H1 (cell line): Measurements from ENCODE around the gene ARHGEF3. TPM values are rescaled to one million over a fixed set of nuclear protein-coding genes. Genes with fewer than 3 reads are reported as not detected.

Experiments used
- CTCF ChIA-PET: fragments of 300-600 bp; sonication (Branson Sonifier 250); formaldehyde crosslinking; loops from one replicate; lab custom pipeline; 2021; ENCODE audit not compliant: partially characterized antibody; lab: Charles Lee
- POLR2A ChIA-PET: fragments of 300-600 bp; sonication (Branson Sonifier 250); formaldehyde crosslinking; loops from one replicate; lab custom pipeline; 2021; ENCODE audit warnings: inconsistent platforms; ENCODE audit not compliant: partially characterized antibody; lab: Charles Lee
- DNase-seq, 2 experiments: peaks; one replicate each; pipeline versions ENCODE4 v3.0.0 to v3.0.0-alpha.2; 2010 to 2022; ENCODE audit warnings: low spot score in 2 of 2, low read depth in 1 of 2, mixed read lengths in 1 of 2
- FAIRE-seq: peaks from 2 replicates; lab custom pipeline; 2011; peaks lifted over from hg19 to GRCh38; lab: Jason Lieb, UNC
- H2AFZ ChIP-seq: 2 replicates; pipeline ENCODE4 v1.8.1; 2012; ENCODE audit warnings: low read length, inconsistent platforms
- H2AK5ac ChIP-seq: 2 replicates; pipeline ENCODE4 v1.6.1; 2013; ENCODE audit warnings: low read depth, low read length
- H2BK120ac ChIP-seq: replicated peaks from 2 replicates; pipeline ENCODE3; 2013; ENCODE audit warnings: low read depth, low read length, inconsistent platforms
- H2BK12ac ChIP-seq: 2 replicates; pipeline ENCODE4 v1.6.1; 2013; ENCODE audit warnings: low read depth, low read length
- H2BK15ac ChIP-seq: 2 replicates; pipeline ENCODE4 v1.6.1; 2013; ENCODE audit warnings: low read length
- H2BK20ac ChIP-seq: 2 replicates; pipeline ENCODE4 v1.6.1; 2013; ENCODE audit warnings: low read length
- H2BK5ac ChIP-seq: 2 replicates; pipeline ENCODE4 v1.6.1; 2013; ENCODE audit warnings: low read depth, low read length
- H3K14ac ChIP-seq: 2 replicates; pipeline ENCODE4 v1.6.1; 2013; ENCODE audit warnings: inconsistent platforms; ENCODE audit not compliant: insufficient read length
- H3K18ac ChIP-seq: 2 replicates; pipeline ENCODE4 v1.6.1; 2013; ENCODE audit warnings: low read length; ENCODE audit errors: extremely low read depth
- H3K23ac ChIP-seq: 2 replicates; pipeline ENCODE4 v1.6.1; 2013; ENCODE audit warnings: inconsistent platforms; ENCODE audit not compliant: insufficient read length
- H3K23me2 ChIP-seq: 2 replicates; pipeline ENCODE4 v1.6.1; 2013; ENCODE audit warnings: low read depth, low read length
- H3K27ac ChIP-seq: 2 replicates; pipeline ENCODE4 v1.6.1; 2011; ENCODE audit warnings: low read depth, low read length, inconsistent platforms
- H3K27me3 ChIP-seq, 4 experiments: replicated peaks in 1 of 4; 1 replicate in 1 of 4; 2 replicates in 3 of 4; pipeline versions ENCODE4 v1.6.1 to v1.8.1; 2011 to 2013; ENCODE audit warnings: low read length in 3 of 4, mild to moderate bottlenecking in 3 of 4, inconsistent platforms in 2 of 4, mixed read lengths in 2 of 4, moderate library complexity in 1 of 4; ENCODE audit not compliant: control insufficient read depth in 3 of 4, insufficient read depth in 3 of 4; ENCODE audit errors: extremely low read depth in 1 of 4
- H3K36me3 ChIP-seq, 4 experiments: 2 replicates each; pipeline versions ENCODE4 v1.6.1 to v1.8.1; 2011 to 2013; ENCODE audit warnings: mild to moderate bottlenecking in 4 of 4, low read length in 3 of 4, moderate library complexity in 2 of 4, control low read depth in 1 of 4, inconsistent platforms in 1 of 4; ENCODE audit not compliant: insufficient read depth in 4 of 4, control insufficient read depth in 2 of 4
- H3K4ac ChIP-seq: replicated peaks from 2 replicates; pipeline ENCODE3; 2013; ENCODE audit warnings: low read length, low read depth, mixed read lengths, inconsistent platforms; ENCODE audit not compliant: insufficient read length
- H3K4me1 ChIP-seq, 4 experiments: replicated peaks in 1 of 4; 1 replicate in 1 of 4; 2 replicates in 3 of 4; pipeline versions ENCODE4 v1.6.1 to v1.8.1; 2011 to 2013; ENCODE audit warnings: low read length in 3 of 4, inconsistent platforms in 2 of 4, mixed read lengths in 1 of 4; ENCODE audit not compliant: insufficient read depth in 4 of 4, control insufficient read depth in 3 of 4
- H3K4me2 ChIP-seq, 2 experiments: 2 replicates each; pipeline versions ENCODE4 v1.6.1 to v1.8.1; 2011 to 2013; ENCODE audit warnings: low read depth in 2 of 2, low read length in 2 of 2, control low read depth in 1 of 2, inconsistent platforms in 1 of 2, mild to moderate bottlenecking in 1 of 2; ENCODE audit not compliant: insufficient read depth in 1 of 2
- H3K4me3 ChIP-seq, 4 experiments: fragments of 200-600, 300-600 bp in 1 of 4; sonication (generic), shearing (Covaris generic), sonication (Bioruptor Twin) in 1 of 4; 2 replicates each; pipeline versions ENCODE4 v1.5.1 to v1.8.1; 2011 to 2016; ENCODE audit warnings: low read length in 4 of 4, low read depth in 3 of 4, control low read depth in 2 of 4, inconsistent platforms in 2 of 4, mild to moderate bottlenecking in 2 of 4, mixed read lengths in 1 of 4, moderate library complexity in 1 of 4; ENCODE audit not compliant: insufficient read depth in 2 of 4; ENCODE audit errors: extremely low read depth in 1 of 4
- H3K56ac ChIP-seq: replicated peaks from 2 replicates; pipeline ENCODE3; 2013; ENCODE audit warnings: low read depth, mild to moderate bottlenecking, mixed read lengths, low read length, inconsistent platforms; ENCODE audit not compliant: insufficient read length
- H3K79me1 ChIP-seq: 2 replicates; pipeline ENCODE4 v1.6.1; 2013; ENCODE audit warnings: low read depth, low read length, control low read depth
- H3K79me2 ChIP-seq, 2 experiments: 2 replicates each; pipeline versions ENCODE4 v1.6.1 to v1.8.1; 2012 to 2013; ENCODE audit warnings: low read length in 2 of 2, mild to moderate bottlenecking in 2 of 2, inconsistent platforms in 1 of 2; ENCODE audit not compliant: insufficient read depth in 2 of 2, control insufficient read depth in 1 of 2
- H3K9ac ChIP-seq, 4 experiments: replicated peaks in 1 of 4; 1 replicate in 1 of 4; 2 replicates in 3 of 4; pipeline versions ENCODE4 v1.6.1 to v1.8.1; 2011 to 2013; ENCODE audit warnings: low read depth in 3 of 4, low read length in 3 of 4, control low read depth in 2 of 4, mild to moderate bottlenecking in 2 of 4, moderate library complexity in 2 of 4, inconsistent platforms in 1 of 4; ENCODE audit errors: extremely low read depth in 1 of 4
- H3K9me3 ChIP-seq, 2 experiments: 2 replicates each; pipeline versions ENCODE4 v1.6.1 to v1.8.1; 2012 to 2013; ENCODE audit warnings: mild to moderate bottlenecking in 2 of 2, moderate library complexity in 2 of 2, control low read depth in 1 of 2, inconsistent platforms in 1 of 2, low read depth in 1 of 2, low read length in 1 of 2, mixed read lengths in 1 of 2; ENCODE audit not compliant: insufficient read depth in 2 of 2
- H4K20me1 ChIP-seq, 2 experiments: replicated peaks in 1 of 2; 2 replicates each; pipeline versions ENCODE3 to v1.8.1; 2011 to 2013; ENCODE audit warnings: inconsistent platforms in 2 of 2, low read length in 2 of 2, mild to moderate bottlenecking in 1 of 2; ENCODE audit not compliant: insufficient read depth in 2 of 2, control insufficient read depth in 1 of 2
- H4K5ac ChIP-seq: 2 replicates; pipeline ENCODE4 v1.6.1; 2013; ENCODE audit warnings: low read length, low read depth, mixed read lengths, inconsistent platforms; ENCODE audit not compliant: insufficient read length
- H4K8ac ChIP-seq: 2 replicates; pipeline ENCODE4 v1.8.0; 2013; ENCODE audit warnings: mild to moderate bottlenecking, moderate library complexity, low read length, inconsistent platforms; ENCODE audit not compliant: insufficient read depth; ENCODE audit errors: extremely low read depth
- H4K91ac ChIP-seq: replicated peaks from 2 replicates; pipeline ENCODE3; 2013; ENCODE audit warnings: low read length, mixed read lengths, inconsistent platforms; ENCODE audit not compliant: insufficient read length
- ASH2L ChIP-seq: fragments of 200-600, 300-600 bp; sonication (generic); IDR thresholded peaks from one replicate; pipeline ENCODE4 v1.7.1; 2017; ENCODE audit warnings: low read length
- MAX ChIP-seq: IDR thresholded peaks from 2 replicates; pipeline ENCODE4 v1.6.1; 2012; ENCODE audit warnings: inconsistent platforms
- POLR2AphosphoS5 ChIP-seq: IDR thresholded peaks from 2 replicates; pipeline ENCODE4 v1.6.1; 2011; ENCODE audit warnings: low read depth, low read length
- RAD21 ChIP-seq, 2 experiments: IDR thresholded peaks in 1 of 2; conservative IDR thresholded peaks in 1 of 2; 2 replicates each; pipeline ENCODE4 v1.6.1; 2011; ENCODE audit warnings: low read depth in 2 of 2, low read length in 2 of 2, improper control_type of control experiment in 1 of 2, inconsistent platforms in 1 of 2, mild to moderate bottlenecking in 1 of 2, moderate library complexity in 1 of 2
- RBBP5 ChIP-seq: IDR thresholded peaks from 2 replicates; pipeline ENCODE4 v1.7.1; 2012; ENCODE audit warnings: low read depth, mild to moderate bottlenecking, inconsistent platforms, low read length, moderate library complexity, borderline replicate concordance
- SIN3A ChIP-seq, 2 experiments: IDR thresholded peaks in 1 of 2; conservative IDR thresholded peaks in 1 of 2; 2 replicates each; pipeline ENCODE4 v1.6.1; 2011 to 2012; ENCODE audit warnings: low read length in 2 of 2, improper control_type of control experiment in 1 of 2, low read depth in 1 of 2, mild to moderate bottlenecking in 1 of 2
- SIX5 ChIP-seq: IDR thresholded peaks from 2 replicates; pipeline ENCODE4 v1.6.1; 2011; ENCODE audit warnings: mild to moderate bottlenecking, low read depth, low read length
- SP1 ChIP-seq: IDR thresholded peaks from 2 replicates; pipeline ENCODE4 v1.6.1; 2011; ENCODE audit warnings: low read depth, low read length
- TBP ChIP-seq: IDR thresholded peaks from 2 replicates; pipeline ENCODE4 v1.6.1; 2011; ENCODE audit warnings: low read depth, low read length, improper control_type of control experiment
- YY1 ChIP-seq: IDR thresholded peaks from 2 replicates; pipeline ENCODE4 v1.6.1; 2011; ENCODE audit warnings: low read depth, mild to moderate bottlenecking, low read length
- WGBS, 2 experiments: shearing (Covaris generic) in 1 of 2; methylation state at CpG; one replicate each; pipeline versions ENCODE4 v1.1.6 to v1.1.7; 2013 to 2015; ENCODE audit warnings: low lambda C conversion rate in 2 of 2, mixed read lengths in 2 of 2, inconsistent platforms in 1 of 2, low coverage in 1 of 2, missing lambda C conversion rate in 1 of 2; ENCODE audit not compliant: insufficient replicate concordance in 2 of 2, insufficient coverage in 1 of 2, insufficient read length in 1 of 2; ENCODE audit errors: extremely low coverage in 1 of 2, missing lambda C conversion rate in 1 of 2; 5-methylcytosine and 5-hydroxymethylcytosine counted together
- polyA plus RNA-seq, 7 experiments: library from polyadenylated mRNA; depleted of rRNA in 3 of 7; stranded (reverse) in 5 of 7; unstranded in 2 of 7; fragments of >200 nt in 5 of 7; fragments of 200-250 nt in 2 of 7; gene quantifications; 1 replicate in 5 of 7; 2 replicates in 1 of 7; 4 replicates in 1 of 7; pipeline versions ENCODE4 v1.2.1 to v1.2.3, GENCODE V29; 2011 to 2013; ENCODE audit warnings: missing spikeins in 2 of 7, mixed read lengths in 2 of 7
- total RNA-seq: library from RNA; stranded (reverse); fragmentation: NEBNext Ultra II Directional; extraction: Animal tissue kit (Norgen Biotek cat#: 25700); gene quantifications from 2 replicates; pipeline ENCODE4 v1.2.1, GENCODE V29; 2021

ARHGEF3 gene
- total and polyA plus RNA-seq, 2 of the 8 experiments (the other 6 are each of a cell fraction or from before 2014, with no cell fraction given) = 2.8 to 6.0 TPM

- H4K8ac ChIP-seq = peak overlapping the region; percentile 100
- peak; percentile 5 to 83 for DNase-seq
- H3K9me3 ChIP-seq = peaks cover 5 to 11% of the 10 kb centered on the region in 2 experiments; a peak in 3 of 4 replicates
- POLR2A ChIA-PET = interaction anchor here (0.7 to 3.0 kb wide), 15 partner anchors 9 to 396 kb away, joined by 3 to 14 read pairs (median 4); partner anchors contain the start of gene CCDC66
- no peaks in the 10 kb centered on the region; the same call in 1 of the 2 replicates for H3K79me1 ChIP-seq
- peaks cover 0 to 43% of the 10 kb centered on the region in 2 experiments; a peak in 2 of 4 replicates for H3K79me2 ChIP-seq
- peaks cover 4 to 18% (median 14%) of the 10 kb centered on the region in 4 experiments for H3K27me3 ChIP-seq
- no peak overlapping the region for H2AK5ac ChIP-seq
- no peak overlapping the region; the same call in 1 of the 2 replicates for H2AFZ ChIP-seq
- peak overlapping the region; percentile 92 for H2BK5ac ChIP-seq
- H3K23ac ChIP-seq = no peak overlapping the region
- FAIRE-seq = no peak
- H3K4me2 ChIP-seq = peak overlapping the region; percentile 70 to 87
- peak overlapping the region; percentile 99 for H3K14ac ChIP-seq
- H3K56ac ChIP-seq = peak overlapping the region; percentile 95
- H2BK120ac ChIP-seq = peak overlapping the region; percentile 90
- peak overlapping the region; percentile 54; the same call in 1 of the 2 replicates for H2BK12ac ChIP-seq
- CTCF ChIA-PET = interaction anchor here (1.3 kb wide), 1 partner anchor 324 kb away, joined by 3 read pairs; no protein-coding TSS in a partner anchor
- peak overlapping the region; percentile 94 for H3K4ac ChIP-seq
- H4K91ac ChIP-seq = peak overlapping the region; percentile 99
- peak overlapping the region; percentile 93 for H3K18ac ChIP-seq
- 0 out of 2 replicates have a peak overlapping the region, but pooled peaks have one; percentile 41 for H2BK20ac ChIP-seq
- H3K36me3 ChIP-seq = peaks cover 0 to 6% (median 2%) of the 10 kb centered on the region in 4 experiments; a peak in 3 of 8 replicates
- peak overlapping the region; percentile 85 to 93 (median 90) for H3K9ac ChIP-seq
- peak overlapping the region; percentile 98 for H4K5ac ChIP-seq
- H3K27ac ChIP-seq = peak overlapping the region; percentile 96
- H2BK15ac ChIP-seq = no peak overlapping the region
- WGBS, 2 experiments = 1% methylated on average over 45 of the region's 58 CpGs; no CpG with 5 or more reads in 1 of the 2 experiments
- peaks cover 0 to 2% (median 1%) of the 10 kb centered on the region in 4 experiments; a peak in 3 of 7 replicates for H3K4me1 ChIP-seq
- peak overlapping the region; percentile 79 to 94 (median 84) for H3K4me3 ChIP-seq
- peaks cover 3% of the 10 kb centered on the region for H3K23me2 ChIP-seq
- no peaks in the 10 kb centered on the region for H4K20me1 ChIP-seq
- peak; percentile 94 for TF ChIP-seq YY1
- TF ChIP-seq SIN3A (conservative IDR thresholded peaks at IDR 0.05 in 1 of 2, IDR thresholded peaks at IDR 0.05 in 1 of 2; ENCODE audit: low read depth in 1 of 2, low read length in 2 of 2) = 0 out of 4 replicates have a peak, but pooled peaks of 1 of the 2 experiments have one; percentile 39
- peak; percentile 93 for TF ChIP-seq POLR2AphosphoS5
- TF ChIP-seq TBP = peak; percentile 41; the same call in 1 of the 2 replicates
- TF ChIP-seq SIX5 = no peak
- TF ChIP-seq SP1 = peak; percentile 18; the same call in 1 of the 2 replicates
- TF ChIP-seq ASH2L = no peak
- peak; percentile 26; the same call in 1 of the 2 replicates for TF ChIP-seq MAX
- TF ChIP-seq RAD21 (IDR thresholded peaks at IDR 0.05 in 1 of 2, conservative IDR thresholded peaks at IDR 0.05 in 1 of 2; ENCODE audit: low read depth in 2 of 2, low read length in 2 of 2) = no peak
- peak; percentile 81; the same call in 1 of the 2 replicates for TF ChIP-seq RBBP5
These were observed 119.2 kb downstream of the ARHGEF3 start for GRCh38 chr3:56682462-56683121.
